ENCODE measurements around the gene OCRL.

GRCh38 chrX:129490330-129490729 lies 49.7 kb upstream of the OCRL start:
- TF ChIP-seq POLR2A (IDR thresholded peaks at IDR 0.05; ENCODE audit: low read depth, low read length) (no peak), SPI1 (IDR thresholded peaks at IDR 0.05; ENCODE audit: low read depth, low read length) (no peak), POLR2AphosphoS5 (IDR thresholded peaks at IDR 0.05; ENCODE audit: low read depth, low read length) (no peak), TAF1 (IDR thresholded peaks at IDR 0.05; ENCODE audit: low read depth, low read length) (no peak), POU2F2 (IDR thresholded peaks at IDR 0.05; ENCODE audit: low read depth, low read length) (no peak)

Data from GM12891 (cell line).